GM18507 (cell line): ENCODE data around the gene ATP9A.
A peak's percentile ranks its signal among the peaks of the same experiment; 100 is the strongest.
"Not testable (repeated sequence)": the region's sequence is repeated elsewhere in the genome, so short reads cannot be mapped to it uniquely, and the experiment has no call there.

ENCODE experiments used
- DNase-seq: peaks from one replicate; pipeline ENCODE4 v3.0.0; 2011; ENCODE audit warnings: low read depth; ENCODE audit not compliant: insufficient read length; ENCODE audit errors: extremely low spot score
- FAIRE-seq: peaks from 2 replicates; lab custom pipeline; 2011; peaks lifted over from hg19 to GRCh38; lab: Jason Lieb, UNC

The ATP9A gene

GRCh38 chr20:51732096-51732791 is 35.9 kb downstream of the ATP9A start:
- DNase-seq (no peak), FAIRE-seq (no peak)

- no peak for DNase-seq
- no peak for FAIRE-seq
Measured at GRCh38 chr20:51731731-51732095, 36.5 kb downstream of the ATP9A start.

- FAIRE-seq (no peak), DNase-seq (no peak)
Measured at GRCh38 chr20:51729771-51730170, 38.4 kb downstream of the ATP9A start.

- no peak for DNase-seq
- FAIRE-seq, result no peak
Measured at GRCh38 chr20:51728737-51729136, 39.5 kb downstream of the ATP9A start.

GRCh38 chr20:51727872-51728271 is 40.3 kb downstream of the ATP9A start:
- DNase-seq (no peak), FAIRE-seq (no peak)

GRCh38 chr20:51725584-51726176 is 42.5 kb downstream of the ATP9A start:
- FAIRE-seq (no peak), DNase-seq (no peak)

GRCh38 chr20:51723026-51723425 is 45.2 kb downstream of the ATP9A start:
- not testable (repeated sequence) for FAIRE-seq

GRCh38 chr20:51722246-51722645 is 45.9 kb downstream of the ATP9A start:
- not testable (repeated sequence) for FAIRE-seq, DNase-seq

More at GRCh38 chr20:51723026-51723425, 45.2 kb downstream of the ATP9A start:
- not testable (repeated sequence) for DNase-seq

- DNase-seq (no peak), FAIRE-seq (no peak)
Measured at GRCh38 chr20:51720854-51721253, 47.3 kb downstream of the ATP9A start.

GRCh38 chr20:51720384-51720783 is 47.8 kb downstream of the ATP9A start:
- DNase-seq (no peak), FAIRE-seq (no peak)

- DNase-seq (no peak), FAIRE-seq (no peak)
Measured at GRCh38 chr20:51715856-51716185, 52.4 kb downstream of the ATP9A start.

- DNase-seq, result no peak
- FAIRE-seq, result no peak
Measured at GRCh38 chr20:51715163-51715855, 52.9 kb downstream of the ATP9A start.

GRCh38 chr20:51713213-51713598 is 55.0 kb downstream of the ATP9A start:
- FAIRE-seq (no peak), DNase-seq (no peak)

- DNase-seq (no peak), FAIRE-seq (no peak)
Measured at GRCh38 chr20:51712501-51713212, 55.5 kb downstream of the ATP9A start.

- no peak for FAIRE-seq
Measured at GRCh38 chr20:51711426-51711825, 56.8 kb downstream of the ATP9A start.

GRCh38 chr20:51710361-51710894 is 57.8 kb downstream of the ATP9A start:
- no peak for DNase-seq
- no peak for FAIRE-seq

More at GRCh38 chr20:51711426-51711825, 56.8 kb downstream of the ATP9A start:
- DNase-seq, result no peak

- FAIRE-seq, result no peak
- DNase-seq, result no peak
Measured at GRCh38 chr20:51705400-51705799, 62.8 kb downstream of the ATP9A start.

GRCh38 chr20:51703400-51704287 is 64.5 kb downstream of the ATP9A start:
- FAIRE-seq (no peak), DNase-seq (peak; percentile 11)

GRCh38 chr20:51702556-51702955 is 65.6 kb downstream of the ATP9A start:
- no peak for FAIRE-seq
- no peak for DNase-seq
